Measurements from ENCODE around the gene FOXJ2. TPM values are rescaled to one million over a fixed set of nuclear protein-coding genes. Genes with fewer than 3 reads are reported as not detected.

Gene FOXJ2
- total and polyA plus RNA-seq, 2 of the 4 experiments (the other 2 are of a cell fraction): 3.0 to 8.4 TPM

- in situ Hi-C loops (cut with MboI; ENCODE audit: low sequenced_read_pairs): no loop called here
- Histone ChIP-seq H2AFZ (replicated peaks; ENCODE audit: low read length, poor library complexity) (no peak overlapping the region), H3K4me1 (ENCODE audit: control insufficient read depth, insufficient read depth, low read length) (no peaks in the 10 kb centered on the region), H4K8ac (ENCODE audit: low read depth in 2 of 2, low read length in 2 of 2) (no peak overlapping the region), H4K91ac (ENCODE audit: insufficient read depth, low read depth, low read length) (no peak overlapping the region), H2BK15ac (ENCODE audit: low read depth, low read length) (no peak overlapping the region), H3K23ac (ENCODE audit: low read depth, low read length) (no peak overlapping the region), H2AK9ac (replicated peaks; ENCODE audit: low read depth, low read length, poor library complexity) (no peak overlapping the region), H4K5ac (ENCODE audit: low read depth, low read length) (no peak overlapping the region), H2BK5ac (ENCODE audit: low read depth, low read length, poor library complexity, severe bottlenecking) (no peak overlapping the region), H3K9ac (ENCODE audit: low read depth, low read length) (no peak overlapping the region), H3K36me3 (ENCODE audit: control insufficient read depth, insufficient read depth, low read length) (peaks cover 27% of the 10 kb centered on the region), H2AK5ac (ENCODE audit: low read depth, low read length) (no peak overlapping the region), H2BK20ac (ENCODE audit: low read depth, low read length) (no peak overlapping the region), H3K27ac (ENCODE audit: insufficient read depth, low read length) (no peak overlapping the region), H3K4me3 (ENCODE audit: insufficient read depth, low read depth, low read length) (no peak overlapping the region), H3K9me1 (ENCODE audit: insufficient read depth, low read length) (0 out of 2 replicates have a peak, but pooled peaks cover 3% of the 10 kb centered on the region), H3K27me3 (ENCODE audit: control insufficient read depth, insufficient read depth, low read length) (no peaks in the 10 kb centered on the region), H3K79me1 (ENCODE audit: low read depth in 1 of 2, low read length in 2 of 2) (peaks cover 8 to 39% of the 10 kb centered on the region in 2 experiments), H3K4me2 (ENCODE audit: low read depth, low read length) (no peak overlapping the region), H3K56ac (ENCODE audit: extremely low read depth, insufficient read depth, low read length) (no peak overlapping the region), H4K20me1 (ENCODE audit: insufficient read depth, low read length) (0 out of 2 replicates have a peak, but pooled peaks cover 6% of the 10 kb centered on the region), H3K14ac (replicated peaks; ENCODE audit: low read depth, low read length) (no peak overlapping the region), H3K18ac (ENCODE audit: low read depth, low read length) (no peak overlapping the region), H2BK120ac (ENCODE audit: low read depth, low read length) (no peak overlapping the region), H3K9me3 (ENCODE audit: control insufficient read depth, insufficient read depth, low read length) (no peaks in the 10 kb centered on the region), H3K4ac (ENCODE audit: low read depth, low read length) (no peak overlapping the region)
- dilution Hi-C loops (cut with HindIII; ENCODE audit: low sequenced_read_pairs, unreplicated experiment): no loop called here
- TF ChIP-seq RFX5 (IDR thresholded peaks at IDR 0.05; ENCODE audit: low read depth, low read length) (no peak), MXI1 (IDR thresholded peaks at IDR 0.05; ENCODE audit: borderline replicate concordance, low read depth, low read length) (no peak), CEBPB (IDR thresholded peaks at IDR 0.05; ENCODE audit: low read depth, low read length) (no peak), MAZ (IDR thresholded peaks at IDR 0.05; ENCODE audit: borderline replicate concordance, low read depth, low read length) (no peak), MAFK (IDR thresholded peaks at IDR 0.05; ENCODE audit: low read depth, low read length) (no peak), FOS (IDR thresholded peaks at IDR 0.05; ENCODE audit: low read depth, low read length) (no peak), POLR2A (IDR thresholded peaks at IDR 0.05; ENCODE audit: low read depth, low read length) (no peak), BHLHE40 (IDR thresholded peaks at IDR 0.05; ENCODE audit: low read depth, low read length) (no peak), SMC3 (IDR thresholded peaks at IDR 0.05; ENCODE audit: low read depth, low read length) (no peak), RAD21 (IDR thresholded peaks at IDR 0.05; ENCODE audit: low read length) (no peak), RCOR1 (IDR thresholded peaks at IDR 0.05; ENCODE audit: insufficient replicate concordance, low read length) (no peak)
- TF ChIP-seq, protein P1, sequence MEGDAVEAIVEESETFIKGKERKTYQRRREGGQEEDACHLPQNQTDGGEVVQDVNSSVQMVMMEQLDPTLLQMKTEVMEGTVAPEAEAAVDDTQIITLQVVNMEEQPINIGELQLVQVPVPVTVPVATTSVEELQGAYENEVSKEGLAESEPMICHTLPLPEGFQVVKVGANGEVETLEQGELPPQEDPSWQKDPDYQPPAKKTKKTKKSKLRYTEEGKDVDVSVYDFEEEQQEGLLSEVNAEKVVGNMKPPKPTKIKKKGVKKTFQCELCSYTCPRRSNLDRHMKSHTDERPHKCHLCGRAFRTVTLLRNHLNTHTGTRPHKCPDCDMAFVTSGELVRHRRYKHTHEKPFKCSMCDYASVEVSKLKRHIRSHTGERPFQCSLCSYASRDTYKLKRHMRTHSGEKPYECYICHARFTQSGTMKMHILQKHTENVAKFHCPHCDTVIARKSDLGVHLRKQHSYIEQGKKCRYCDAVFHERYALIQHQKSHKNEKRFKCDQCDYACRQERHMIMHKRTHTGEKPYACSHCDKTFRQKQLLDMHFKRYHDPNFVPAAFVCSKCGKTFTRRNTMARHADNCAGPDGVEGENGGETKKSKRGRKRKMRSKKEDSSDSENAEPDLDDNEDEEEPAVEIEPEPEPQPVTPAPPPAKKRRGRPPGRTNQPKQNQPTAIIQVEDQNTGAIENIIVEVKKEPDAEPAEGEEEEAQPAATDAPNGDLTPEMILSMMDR (conservative IDR thresholded peaks at IDR 0.05; ENCODE audit: low read depth, low read length): no peak
- ATAC-seq (ENCODE audit: low read depth) (no peak), DNase-seq (no peak)
- intact Hi-C loops (cut with micrococcal nuclease): no loop called here
- ChIA-PET POLR2A (ENCODE audit: unreplicated experiment) (no interaction called here), CTCF (interaction anchor here (0.5 kb wide), 1 partner anchor 112 kb away, joined by 3 read pairs; no protein-coding TSS in a partner anchor)
- no TSS peak for BruUV-seq (replicated peaks)
- WGBS, 2 experiments (ENCODE audit: extremely low coverage in 2 of 2, insufficient read length in 1 of 2): no CpG with 5 or more reads among the region's 3 CpGs
Observed at GRCh38 chr12:8088574-8088973, 56.1 kb downstream of the FOXJ2 start.

Data from IMR-90 (cell line).